Neutrophil (primary cell): ENCODE data around the gene MUSTN1.

ENCODE experiments used
- H3K27ac ChIP-seq: fragments of 200-600 bp; sonication (generic); 2 replicates; pipeline ENCODE4 v1.5.1; 2016; ENCODE audit warnings: mild to moderate bottlenecking, moderate library complexity
- H3K27me3 ChIP-seq: fragments of 200-600 bp; sonication (generic); 2 replicates; pipeline ENCODE4 v1.6.0; 2016; ENCODE audit warnings: mild to moderate bottlenecking
- H3K36me3 ChIP-seq: fragments of 200-600 bp; sonication (generic); 2 replicates; pipeline ENCODE4 v1.5.1; 2017
- H3K4me1 ChIP-seq, 2 experiments: fragments of 200-600 bp in 1 of 2; sonication (generic) in 1 of 2; 1 replicate in 1 of 2; 2 replicates in 1 of 2; pipeline versions ENCODE4 v1.5.1 to v1.6.1; 2013 to 2016; ENCODE audit warnings: low read depth in 1 of 2, low read length in 1 of 2, mild to moderate bottlenecking in 1 of 2, moderate library complexity in 1 of 2; ENCODE audit not compliant: control insufficient read depth in 1 of 2, insufficient read depth in 1 of 2
- H3K4me3 ChIP-seq, 2 experiments: fragments of 200-600 bp in 1 of 2; sonication (generic) in 1 of 2; 1 replicate in 1 of 2; 2 replicates in 1 of 2; pipeline ENCODE4 v1.5.1; 2013 to 2016; ENCODE audit warnings: low read depth in 1 of 2, low read length in 1 of 2, mild to moderate bottlenecking in 1 of 2, moderate library complexity in 1 of 2
- H3K9me3 ChIP-seq: fragments of 200-600 bp; sonication (generic); 2 replicates; pipeline ENCODE4 v1.5.1; 2016
- TF ChIP-seq, protein P1 (sequence below): fragments of 200-600 bp; sonication (generic); IDR thresholded peaks from 2 replicates; pipeline ENCODE4 v1.5.1; 2016; ENCODE audit warnings: antibody characterized with exemption

The MUSTN1 gene

GRCh38 chr3:52795298-52795900 is 39.4 kb downstream of the MUSTN1 start:
- no peaks in the 10 kb centered on the region for H3K27me3 ChIP-seq

DNA sequence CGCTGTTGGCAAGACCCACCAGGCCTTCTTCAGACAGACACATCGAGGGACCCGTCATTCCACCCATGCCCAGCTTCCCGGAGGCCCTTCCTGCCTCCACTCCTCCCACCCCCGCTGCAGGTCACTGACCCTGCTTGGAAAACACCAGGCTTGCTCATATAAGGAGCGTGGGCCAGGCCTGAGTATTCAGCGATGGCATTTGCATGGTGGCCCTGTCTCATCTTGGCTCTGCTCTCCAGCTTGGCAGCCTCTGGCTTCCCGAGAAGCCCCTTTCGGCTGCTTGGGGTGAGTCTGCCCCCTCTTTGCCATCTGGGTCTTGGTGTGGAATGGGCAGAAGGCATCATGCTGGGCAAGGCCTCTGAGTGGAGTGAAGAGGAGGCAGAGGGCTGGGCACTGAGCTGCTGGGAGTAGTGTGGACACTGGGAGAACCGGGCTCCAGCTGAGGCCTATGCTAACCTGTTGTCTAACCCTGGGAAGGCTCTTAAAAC is 40.2 kb downstream of the MUSTN1 start, which contains the start of gene ITIH3:
ITIH3 (plus strand) TSS at position 185 of the 488 bp plus-strand sequence; CDS start at position 193, 8 bp downstream.
- Histone ChIP-seq H3K9me3 (no peaks in the 10 kb centered on the region), H3K36me3 (no peaks in the 10 kb centered on the region), H3K4me1 (no peaks in the 10 kb centered on the region), H3K4me3 (no peak within 1 kb of the TSS), H3K27ac (no peak within 1 kb of the TSS), H3K27me3 (no peaks in the 10 kb centered on the region)
- TF ChIP-seq, protein P1, sequence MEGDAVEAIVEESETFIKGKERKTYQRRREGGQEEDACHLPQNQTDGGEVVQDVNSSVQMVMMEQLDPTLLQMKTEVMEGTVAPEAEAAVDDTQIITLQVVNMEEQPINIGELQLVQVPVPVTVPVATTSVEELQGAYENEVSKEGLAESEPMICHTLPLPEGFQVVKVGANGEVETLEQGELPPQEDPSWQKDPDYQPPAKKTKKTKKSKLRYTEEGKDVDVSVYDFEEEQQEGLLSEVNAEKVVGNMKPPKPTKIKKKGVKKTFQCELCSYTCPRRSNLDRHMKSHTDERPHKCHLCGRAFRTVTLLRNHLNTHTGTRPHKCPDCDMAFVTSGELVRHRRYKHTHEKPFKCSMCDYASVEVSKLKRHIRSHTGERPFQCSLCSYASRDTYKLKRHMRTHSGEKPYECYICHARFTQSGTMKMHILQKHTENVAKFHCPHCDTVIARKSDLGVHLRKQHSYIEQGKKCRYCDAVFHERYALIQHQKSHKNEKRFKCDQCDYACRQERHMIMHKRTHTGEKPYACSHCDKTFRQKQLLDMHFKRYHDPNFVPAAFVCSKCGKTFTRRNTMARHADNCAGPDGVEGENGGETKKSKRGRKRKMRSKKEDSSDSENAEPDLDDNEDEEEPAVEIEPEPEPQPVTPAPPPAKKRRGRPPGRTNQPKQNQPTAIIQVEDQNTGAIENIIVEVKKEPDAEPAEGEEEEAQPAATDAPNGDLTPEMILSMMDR = no peak

More at GRCh38 chr3:52795298-52795900, 39.4 kb downstream of the MUSTN1 start:
- TF ChIP-seq, protein P1 = no peak
- H3K4me3 ChIP-seq = no peak overlapping the region
- no peaks in the 10 kb centered on the region for H3K36me3 ChIP-seq
- H3K27ac ChIP-seq = no peak overlapping the region
- no peaks in the 10 kb centered on the region for H3K9me3 ChIP-seq
- no peaks in the 10 kb centered on the region for H3K4me1 ChIP-seq

DNA sequence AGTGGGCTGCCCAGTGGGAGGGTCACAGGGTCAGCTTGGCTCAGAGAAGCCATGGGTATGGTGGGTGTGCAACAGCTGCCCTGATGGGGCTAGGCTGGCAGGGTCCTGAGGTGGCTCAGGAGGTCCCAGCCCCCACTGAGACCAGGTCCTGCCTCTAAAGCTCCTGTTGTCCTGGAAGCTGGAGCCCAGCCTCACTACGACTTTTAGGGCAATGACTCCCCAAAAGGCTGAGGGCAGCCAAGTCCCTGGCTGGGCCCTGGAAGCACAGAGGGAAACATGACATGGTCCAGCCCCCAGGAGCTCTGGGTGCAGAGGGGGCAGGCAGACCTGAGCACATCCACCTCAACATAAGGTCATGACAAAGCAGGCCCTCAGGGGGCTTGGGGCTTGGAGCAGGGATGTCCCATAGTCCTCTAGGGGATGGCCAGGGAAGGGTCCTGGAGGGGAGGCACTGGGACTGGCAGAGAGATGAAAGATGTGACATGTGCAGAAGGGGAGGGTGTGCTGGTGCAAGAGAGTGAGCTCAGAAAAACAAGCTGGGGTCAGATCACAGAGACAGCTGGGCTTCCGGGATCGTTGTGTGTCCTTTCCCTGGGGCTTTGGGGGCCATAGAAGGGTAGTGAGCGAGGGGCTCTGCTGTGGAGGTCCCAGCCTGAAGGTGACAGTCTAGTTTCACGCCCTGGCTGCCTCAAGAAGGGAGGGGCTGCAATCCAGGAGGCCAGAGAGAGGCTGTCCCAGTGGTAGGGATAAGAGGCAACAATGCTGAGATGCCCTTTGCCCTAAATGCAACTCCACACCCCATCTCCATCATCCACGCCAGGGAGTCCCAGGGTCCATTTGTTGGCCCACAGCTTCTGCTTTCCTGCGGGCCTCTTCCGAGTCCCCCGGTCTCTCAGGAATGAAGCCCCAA is 40.9 kb downstream of the MUSTN1 start:
- H3K4me3 ChIP-seq = no peak overlapping the region
- H3K27me3 ChIP-seq = no peaks in the 10 kb centered on the region
- no peak overlapping the region for H3K27ac ChIP-seq
- TF ChIP-seq, protein P1 = no peak
- H3K36me3 ChIP-seq = no peaks in the 10 kb centered on the region
- H3K9me3 ChIP-seq = no peaks in the 10 kb centered on the region
- H3K4me1 ChIP-seq = no peaks in the 10 kb centered on the region

DNA sequence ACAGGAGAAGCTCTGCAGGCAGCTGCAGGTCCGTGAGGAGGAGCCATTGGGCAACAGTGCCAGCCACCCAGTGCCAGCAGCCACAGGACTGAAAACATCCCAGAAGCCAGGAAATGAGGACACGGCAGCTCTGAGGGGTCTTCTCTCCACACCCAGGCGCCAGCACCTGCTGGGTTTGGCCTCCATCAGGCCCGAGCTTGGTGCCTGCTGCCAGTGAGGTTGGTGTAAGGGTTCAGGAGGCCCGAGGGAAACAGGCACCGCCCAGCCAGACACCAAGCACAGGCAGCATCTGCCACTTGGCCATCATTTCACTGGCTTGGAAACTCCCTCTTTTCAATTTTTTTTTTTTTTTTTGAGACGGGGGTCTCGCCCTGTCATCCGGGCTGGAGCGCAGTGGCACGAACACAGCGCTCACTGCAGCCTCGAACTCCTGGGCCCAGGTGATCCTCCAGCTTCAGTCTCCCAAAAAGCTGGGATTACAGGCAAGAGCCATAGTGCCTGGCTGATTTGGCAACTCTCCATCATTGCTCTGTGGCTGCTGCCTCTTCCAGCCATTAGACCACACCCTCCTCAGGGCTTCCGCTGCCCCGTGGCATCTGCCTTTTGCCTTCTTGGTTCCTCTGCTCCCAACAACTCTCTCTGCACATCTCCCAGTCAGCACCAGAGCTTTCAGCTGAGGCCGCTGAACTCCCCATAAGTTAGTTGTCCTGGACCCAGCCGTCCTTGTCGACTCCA is 41.7 kb downstream of the MUSTN1 start:
- Histone ChIP-seq H3K27ac (no peak overlapping the region), H3K4me1 (no peaks in the 10 kb centered on the region), H3K27me3 (no peaks in the 10 kb centered on the region), H3K4me3 (no peak overlapping the region), H3K36me3 (no peaks in the 10 kb centered on the region), H3K9me3 (no peaks in the 10 kb centered on the region)
- TF ChIP-seq, protein P1 = no peak

GRCh38 chr3:52792413-52792812 is 42.4 kb downstream of the MUSTN1 start:
- no peaks in the 10 kb centered on the region for H3K9me3 ChIP-seq
- TF ChIP-seq, protein P1 = no peak
- no peaks in the 10 kb centered on the region for H3K36me3 ChIP-seq
- no peaks in the 10 kb centered on the region for H3K27me3 ChIP-seq
- H3K4me3 ChIP-seq = no peak overlapping the region
- H3K27ac ChIP-seq = no peak overlapping the region
- no peaks in the 10 kb centered on the region for H3K4me1 ChIP-seq
